Thoracic aorta (tissue), 2 donors: ENCODE results near the gene DDIT4. TPM values are rescaled to one million over a fixed set of nuclear protein-coding genes. Genes with fewer than 3 reads are reported as not detected.

Experiments
- ATAC-seq: fragments of 150-250 bp; one replicate; pipeline ENCODE4 v1.8.0; 2017; ENCODE audit warnings: low read depth; ENCODE audit not compliant: insufficient number of reproducible peaks, low FRiP score
- DNase-seq: peaks from one replicate; pipeline ENCODE4 v3.0.0-alpha.2; 2020; ENCODE audit warnings: low spot score
- H3K27ac ChIP-seq, 2 donors: fragments of 200-600 bp; sonication (generic); 1 replicate in 1 of 2; 2 replicates in 1 of 2; pipeline ENCODE4 v1.5.1; 2016; ENCODE audit warnings: mild to moderate bottlenecking in 2 of 2, moderate library complexity in 2 of 2
- H3K27me3 ChIP-seq: fragments of 200-600 bp; sonication (generic); replicated peaks from 2 replicates; pipeline ENCODE4 v1.6.0; 2016; ENCODE audit warnings: mild to moderate bottlenecking; ENCODE audit not compliant: insufficient read depth
- H3K36me3 ChIP-seq: fragments of 200-600 bp; sonication (generic); one replicate; pipeline ENCODE4 v1.5.1; 2016
- H3K4me1 ChIP-seq, 2 donors: fragments of 200-600 bp; sonication (generic); 1 replicate in 1 of 2; 2 replicates in 1 of 2; pipeline versions ENCODE4 v1.5.1 to v1.6.0; 2016; ENCODE audit warnings: low read depth in 2 of 2, mild to moderate bottlenecking in 1 of 2; ENCODE audit not compliant: control insufficient read depth in 1 of 2
- H3K4me3 ChIP-seq: fragments of 200-600 bp; sonication (generic); 2 replicates; pipeline ENCODE4 v1.5.1; 2016; ENCODE audit warnings: mild to moderate bottlenecking
- H3K9me3 ChIP-seq: fragments of 200-600 bp; sonication (generic); 2 replicates; pipeline ENCODE4 v1.5.1; 2016
- CTCF ChIP-seq: fragments of 200-600 bp; sonication (generic); IDR thresholded peaks from one replicate; pipeline ENCODE4 v1.5.1; 2019; ENCODE audit warnings: antibody characterized with exemption
- total RNA-seq, 2 donors: library from RNA; depleted of rRNA; stranded (reverse); fragments of >200 nt; gene quantifications; one replicate each; pipeline versions ENCODE4 v1.1.0 to v1.2.3, GENCODE V29; 2016

The DDIT4 gene
- total RNA-seq, 2 donors from 2014 or later, result 163 to 374 TPM

- Histone ChIP-seq H3K27me3 (no peaks in the 10 kb centered on the region), H3K27ac (no peak overlapping the region)
- ATAC-seq, result no peak
Measured at GRCh38 chr10:72270607-72271281, 3.0 kb upstream of the DDIT4 start.

GRCh38 chr10:72272689-72273409 is 875 bp upstream of the DDIT4 start:
- H3K27ac ChIP-seq, result peak overlapping the region; percentile 95 to 97
- no peak for TF ChIP-seq CTCF
- H3K4me1 ChIP-seq, result peaks cover 19 to 26% of the 10 kb centered on the region in 2 donors
- H3K36me3 ChIP-seq, result peaks cover 3% of the 10 kb centered on the region
- no peaks in the 10 kb centered on the region for H3K9me3 ChIP-seq
- DNase-seq (peak; percentile 64), ATAC-seq (peak; percentile 29)
- peak overlapping the region; percentile 85 for H3K4me3 ChIP-seq
- no peaks in the 10 kb centered on the region for H3K27me3 ChIP-seq

More at GRCh38 chr10:72270607-72271281, 3.0 kb upstream of the DDIT4 start:
- Histone ChIP-seq H3K36me3 (no peaks in the 10 kb centered on the region), H3K4me1 (peaks cover 8 to 13% of the 10 kb centered on the region in 2 donors), H3K9me3 (no peaks in the 10 kb centered on the region), H3K4me3 (no peak overlapping the region)
- DNase-seq, result no peak
- no peak for TF ChIP-seq CTCF

- Histone ChIP-seq H3K9me3 (no peaks in the 10 kb centered on the region), H3K4me1 (peaks cover 19 to 26% of the 10 kb centered on the region in 2 donors), H3K4me3 (peak overlapping the region; percentile 85), H3K27ac (peak overlapping the region; percentile 91 to 95), H3K36me3 (peaks cover 3% of the 10 kb centered on the region), H3K27me3 (no peaks in the 10 kb centered on the region)
- DNase-seq (no peak), ATAC-seq (no peak)
- TF ChIP-seq CTCF, result no peak
Measured at GRCh38 chr10:72274213-72274729, 547 bp downstream of the DDIT4 start.

- Histone ChIP-seq H3K36me3 (peaks cover 3% of the 10 kb centered on the region), H3K9me3 (no peaks in the 10 kb centered on the region), H3K4me1 (peaks cover 19 to 26% of the 10 kb centered on the region in 2 donors), H3K27me3 (no peaks in the 10 kb centered on the region), H3K4me3 (peak overlapping the region; percentile 85), H3K27ac (peak overlapping the region; percentile 91 to 95)
- DNase-seq (no peak), ATAC-seq (no peak)
- TF ChIP-seq CTCF, result peak; percentile 43
Measured at GRCh38 chr10:72274730-72275350, 1.1 kb downstream of the DDIT4 start.
